ENCODE data around the gene TMOD4.

TMOD4 gene

DNA sequence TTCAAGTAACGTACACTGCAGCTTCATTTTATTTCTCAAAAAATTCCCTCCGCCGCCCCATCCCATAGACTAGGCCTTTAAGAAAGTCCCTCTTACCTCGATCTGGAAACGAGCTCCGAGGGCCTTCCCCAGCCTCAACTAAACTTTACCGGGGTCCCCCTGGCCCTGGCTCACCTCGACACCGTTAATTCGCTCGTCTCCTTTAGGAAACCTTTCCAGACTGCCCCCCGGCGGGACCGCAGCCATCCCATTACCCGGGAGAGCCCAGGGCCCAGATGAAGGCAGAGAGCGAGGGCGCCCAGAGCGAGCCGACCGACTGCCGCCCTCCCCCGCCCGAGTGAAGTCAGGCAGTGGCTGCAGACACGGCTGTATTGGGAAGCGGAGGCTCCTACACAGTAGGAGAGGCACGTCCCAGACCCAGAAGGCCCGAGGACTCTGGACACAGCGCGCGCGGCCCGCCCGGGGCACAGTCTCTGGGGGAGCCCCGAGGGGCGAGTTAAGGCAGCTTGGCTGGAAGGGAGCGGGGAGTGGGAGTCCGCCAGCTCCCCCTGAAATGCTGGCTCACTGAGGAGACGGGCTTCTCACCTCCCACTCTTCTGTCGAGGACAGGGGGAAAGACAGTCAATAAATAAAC, 44.0 kb downstream of the TMOD4 start:
- Histone ChIP-seq H3K4me3 (ENCODE audit: low read length) (no peak overlapping the region), H3K27me3 (ENCODE audit: insufficient read depth, low read length) (no peaks in the 10 kb centered on the region), H2AFZ (ENCODE audit: low read depth, low read length) (no peak overlapping the region)

DNA sequence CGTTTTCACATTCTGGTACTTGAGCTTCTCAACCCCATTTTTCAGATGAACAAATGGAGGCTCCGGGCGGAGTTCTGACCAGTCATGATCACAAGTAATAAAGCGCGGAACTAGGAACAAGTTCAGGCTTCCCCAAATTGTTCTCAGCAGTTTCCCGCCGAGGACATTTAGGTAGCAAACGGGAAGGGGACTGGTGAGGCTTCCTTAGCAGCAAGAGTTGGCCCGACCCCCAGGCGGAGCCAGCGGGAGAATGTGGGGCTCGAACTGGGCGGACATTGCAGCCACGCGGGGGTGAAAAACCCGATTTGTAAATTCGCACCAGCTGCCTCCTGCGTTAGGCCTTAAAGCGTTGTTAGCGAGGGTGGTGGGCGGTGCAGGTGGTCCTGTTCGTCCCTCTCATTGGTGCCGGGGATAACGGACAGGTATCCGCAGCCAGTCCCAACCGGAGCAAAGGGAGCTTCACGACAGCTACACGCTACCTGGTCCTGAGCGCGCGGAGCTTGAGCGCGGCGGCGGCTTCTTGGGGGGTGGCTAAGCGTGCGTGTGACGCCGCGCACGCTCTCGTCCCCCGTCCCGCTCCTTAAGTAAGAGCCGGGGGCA, 44.7 kb downstream of the TMOD4 start:
- Histone ChIP-seq H3K4me3 (ENCODE audit: low read length) (no peak overlapping the region), H3K9me3 (ENCODE audit: low read length) (no peaks in the 10 kb centered on the region), H3K27me3 (ENCODE audit: insufficient read depth, low read length) (no peaks in the 10 kb centered on the region), H3K4me1 (ENCODE audit: insufficient read depth, low read length) (no peaks in the 10 kb centered on the region), H3K36me3 (ENCODE audit: insufficient read depth, low read length) (peaks cover 31% of the 10 kb centered on the region), H2AFZ (ENCODE audit: low read depth, low read length) (no peak overlapping the region)

More for the DNA sequence above, 44.0 kb downstream of the TMOD4 start:
- H3K9me3 ChIP-seq (ENCODE audit: low read length) = no peaks in the 10 kb centered on the region
- H3K4me1 ChIP-seq (ENCODE audit: insufficient read depth, low read length) = no peaks in the 10 kb centered on the region
- H3K36me3 ChIP-seq (ENCODE audit: insufficient read depth, low read length) = peaks cover 38% of the 10 kb centered on the region

DNA sequence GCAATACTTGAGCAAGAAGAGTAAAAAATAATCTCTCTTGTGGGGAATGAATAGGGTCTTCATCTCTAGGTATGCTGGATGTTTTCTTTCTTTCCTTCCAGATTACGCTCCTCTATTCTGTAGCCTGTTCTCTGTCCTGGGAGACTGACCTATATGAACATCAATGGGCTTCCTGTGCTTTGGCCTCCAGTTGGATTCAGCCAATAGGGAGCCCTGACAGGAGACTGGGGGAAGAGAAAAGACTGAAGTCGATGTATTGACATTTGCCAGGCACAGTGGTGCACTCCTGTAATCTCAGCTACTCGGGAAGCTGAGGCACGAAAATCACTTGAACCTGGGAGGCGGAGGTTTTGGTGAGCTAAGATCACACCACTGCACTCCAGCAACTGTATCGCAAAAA, 47.0 kb downstream of the TMOD4 start:
- H3K9me3 ChIP-seq (ENCODE audit: low read length) = no peaks in the 10 kb centered on the region
- H3K27me3 ChIP-seq (ENCODE audit: insufficient read depth, low read length) = no peaks in the 10 kb centered on the region
- peaks cover 8% of the 10 kb centered on the region for H3K36me3 ChIP-seq (ENCODE audit: insufficient read depth, low read length)
- peaks cover 5% of the 10 kb centered on the region for H3K4me1 ChIP-seq (ENCODE audit: insufficient read depth, low read length)
- no peak overlapping the region for H3K4me3 ChIP-seq (ENCODE audit: low read length)
- no peak overlapping the region for H2AFZ ChIP-seq (ENCODE audit: low read depth, low read length)

DNA sequence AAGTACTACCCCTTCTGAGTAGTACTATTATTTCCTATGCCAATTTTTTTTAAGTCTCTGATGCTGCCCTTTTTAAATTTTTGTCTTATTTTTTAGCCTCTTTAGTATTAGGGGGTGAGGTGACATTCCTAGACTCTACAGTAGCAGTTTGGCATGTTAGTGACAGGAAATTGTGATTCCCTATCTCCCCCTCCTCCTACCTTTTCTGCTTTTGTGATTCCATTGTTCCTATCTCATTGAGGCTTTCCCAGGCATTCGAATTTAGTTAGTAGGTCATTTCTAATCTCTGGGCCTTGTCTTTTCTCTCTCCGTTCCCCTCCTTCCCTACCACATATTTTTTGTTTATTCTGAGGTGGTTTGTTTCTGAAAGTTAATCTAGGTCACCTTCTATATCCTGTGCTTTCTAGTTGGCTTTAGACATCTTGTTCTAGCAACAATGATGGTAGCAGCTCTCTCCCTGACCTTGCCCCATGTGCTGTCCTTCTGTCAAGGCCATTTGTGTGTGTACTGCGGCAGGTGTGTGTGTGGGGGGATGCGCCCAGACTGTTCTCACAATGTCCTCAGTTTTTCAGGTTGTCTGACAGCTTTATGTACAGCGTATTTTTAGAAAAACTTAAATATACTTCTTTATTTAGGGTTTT, 50.9 kb downstream of the TMOD4 start:
- Histone ChIP-seq H3K4me1 (ENCODE audit: insufficient read depth, low read length) (peaks cover 5% of the 10 kb centered on the region), H3K4me3 (ENCODE audit: low read length) (no peak overlapping the region), H3K9me3 (ENCODE audit: low read length) (no peaks in the 10 kb centered on the region), H3K27me3 (ENCODE audit: insufficient read depth, low read length) (no peaks in the 10 kb centered on the region), H2AFZ (ENCODE audit: low read depth, low read length) (no peak overlapping the region), H3K36me3 (ENCODE audit: insufficient read depth, low read length) (no peaks in the 10 kb centered on the region)

Measured in neuron (in vitro differentiated cells).